Measurements from ENCODE around the gene PCNX2.

DNA sequence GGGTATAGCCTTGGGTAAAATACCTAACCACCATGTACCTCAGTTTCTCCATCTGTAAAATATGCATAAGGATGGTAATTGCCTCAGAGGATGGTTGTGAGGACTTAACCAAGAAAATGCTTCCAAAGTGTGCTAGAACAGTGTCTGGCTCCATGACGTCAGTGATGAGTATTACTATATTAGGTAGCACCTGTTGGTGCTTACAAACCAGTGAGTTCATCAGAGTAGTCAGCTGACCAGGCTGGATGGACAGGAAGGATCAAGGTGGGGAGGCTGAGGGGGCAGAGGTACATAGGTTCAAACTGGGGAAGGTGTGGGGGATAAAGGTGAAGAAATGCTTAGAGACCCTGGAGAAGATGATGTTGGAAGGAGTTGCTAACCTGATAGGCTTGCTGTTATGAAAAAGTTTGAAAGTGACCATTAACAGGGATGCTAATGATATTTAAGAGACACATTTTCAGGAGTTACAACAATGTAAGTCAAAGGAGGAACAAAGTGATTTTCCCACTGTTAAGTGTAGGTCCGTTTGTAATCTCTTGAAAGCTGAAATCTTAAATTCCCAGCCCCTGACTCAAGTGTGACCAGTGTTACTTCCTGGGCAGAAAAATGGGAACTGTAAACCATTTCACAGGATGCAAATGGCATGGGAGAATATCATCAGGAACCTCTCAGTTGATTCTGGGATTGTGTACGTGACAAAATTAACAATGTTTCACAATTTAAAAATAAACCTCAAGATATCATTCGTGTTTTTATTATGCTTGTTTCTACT, 340.7 kb downstream of the PCNX2 start:
- TF ChIP-seq POLR2A (IDR thresholded peaks at IDR 0.05): no peak
- TF ChIP-seq, protein P1, sequence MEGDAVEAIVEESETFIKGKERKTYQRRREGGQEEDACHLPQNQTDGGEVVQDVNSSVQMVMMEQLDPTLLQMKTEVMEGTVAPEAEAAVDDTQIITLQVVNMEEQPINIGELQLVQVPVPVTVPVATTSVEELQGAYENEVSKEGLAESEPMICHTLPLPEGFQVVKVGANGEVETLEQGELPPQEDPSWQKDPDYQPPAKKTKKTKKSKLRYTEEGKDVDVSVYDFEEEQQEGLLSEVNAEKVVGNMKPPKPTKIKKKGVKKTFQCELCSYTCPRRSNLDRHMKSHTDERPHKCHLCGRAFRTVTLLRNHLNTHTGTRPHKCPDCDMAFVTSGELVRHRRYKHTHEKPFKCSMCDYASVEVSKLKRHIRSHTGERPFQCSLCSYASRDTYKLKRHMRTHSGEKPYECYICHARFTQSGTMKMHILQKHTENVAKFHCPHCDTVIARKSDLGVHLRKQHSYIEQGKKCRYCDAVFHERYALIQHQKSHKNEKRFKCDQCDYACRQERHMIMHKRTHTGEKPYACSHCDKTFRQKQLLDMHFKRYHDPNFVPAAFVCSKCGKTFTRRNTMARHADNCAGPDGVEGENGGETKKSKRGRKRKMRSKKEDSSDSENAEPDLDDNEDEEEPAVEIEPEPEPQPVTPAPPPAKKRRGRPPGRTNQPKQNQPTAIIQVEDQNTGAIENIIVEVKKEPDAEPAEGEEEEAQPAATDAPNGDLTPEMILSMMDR (IDR thresholded peaks at IDR 0.05): no peak

Data from esophagus squamous epithelium (tissue), 4 donors.